Measurements from ENCODE around the gene B4GALNT1. TPM values are rescaled to one million over a fixed set of nuclear protein-coding genes. Genes with fewer than 3 reads are reported as not detected.

Gene B4GALNT1
- total RNA-seq, 1 donor from 2014 or later: 5.6 TPM

DNA sequence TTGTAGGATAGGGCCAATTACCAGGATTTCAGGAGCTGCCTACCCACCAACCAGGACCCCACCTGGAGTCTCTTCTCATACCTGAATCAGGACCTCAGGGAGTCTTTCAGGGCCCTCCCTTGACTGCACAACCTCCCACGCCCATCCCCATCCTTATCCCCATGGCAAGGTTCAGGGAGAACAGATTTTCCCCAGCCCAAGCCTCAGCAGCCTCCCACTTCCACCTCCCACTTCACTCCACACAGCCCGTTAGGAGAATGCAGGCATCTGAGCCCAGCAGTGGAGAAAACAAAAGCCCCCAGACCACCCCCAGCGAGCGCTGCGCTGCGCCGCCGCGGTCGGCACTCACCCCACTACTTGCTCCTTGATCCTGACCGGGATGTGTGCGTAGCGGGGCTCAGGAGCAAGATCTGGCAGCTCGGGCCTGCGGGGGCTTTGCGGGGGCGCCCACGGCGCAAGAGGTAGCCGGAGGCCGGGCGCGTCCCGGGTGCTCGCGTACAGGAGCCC is 1.4 kb downstream of the B4GALNT1 start:
- H3K27ac Mint-ChIP-seq (ENCODE audit: unreplicated experiment): no peak overlapping the region
- DNase-seq (ENCODE audit: extremely low spot score, unreplicated experiment): peak; percentile 81
- H3K36me3 Mint-ChIP-seq (ENCODE audit: unreplicated experiment): peaks cover 2% of the 10 kb centered on the region
- TF ChIP-seq, protein P1, sequence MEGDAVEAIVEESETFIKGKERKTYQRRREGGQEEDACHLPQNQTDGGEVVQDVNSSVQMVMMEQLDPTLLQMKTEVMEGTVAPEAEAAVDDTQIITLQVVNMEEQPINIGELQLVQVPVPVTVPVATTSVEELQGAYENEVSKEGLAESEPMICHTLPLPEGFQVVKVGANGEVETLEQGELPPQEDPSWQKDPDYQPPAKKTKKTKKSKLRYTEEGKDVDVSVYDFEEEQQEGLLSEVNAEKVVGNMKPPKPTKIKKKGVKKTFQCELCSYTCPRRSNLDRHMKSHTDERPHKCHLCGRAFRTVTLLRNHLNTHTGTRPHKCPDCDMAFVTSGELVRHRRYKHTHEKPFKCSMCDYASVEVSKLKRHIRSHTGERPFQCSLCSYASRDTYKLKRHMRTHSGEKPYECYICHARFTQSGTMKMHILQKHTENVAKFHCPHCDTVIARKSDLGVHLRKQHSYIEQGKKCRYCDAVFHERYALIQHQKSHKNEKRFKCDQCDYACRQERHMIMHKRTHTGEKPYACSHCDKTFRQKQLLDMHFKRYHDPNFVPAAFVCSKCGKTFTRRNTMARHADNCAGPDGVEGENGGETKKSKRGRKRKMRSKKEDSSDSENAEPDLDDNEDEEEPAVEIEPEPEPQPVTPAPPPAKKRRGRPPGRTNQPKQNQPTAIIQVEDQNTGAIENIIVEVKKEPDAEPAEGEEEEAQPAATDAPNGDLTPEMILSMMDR (IDR thresholded peaks at IDR 0.05): no peak
- peaks cover 8% of the 10 kb centered on the region for H3K4me1 Mint-ChIP-seq (ENCODE audit: unreplicated experiment)
- H3K4me3 Mint-ChIP-seq (ENCODE audit: unreplicated experiment): peak overlapping the region; percentile 72
- H3K27me3 Mint-ChIP-seq (ENCODE audit: unreplicated experiment): peaks cover 5% of the 10 kb centered on the region
- H3K9me3 Mint-ChIP-seq (ENCODE audit: unreplicated experiment): no peaks in the 10 kb centered on the region

DNA sequence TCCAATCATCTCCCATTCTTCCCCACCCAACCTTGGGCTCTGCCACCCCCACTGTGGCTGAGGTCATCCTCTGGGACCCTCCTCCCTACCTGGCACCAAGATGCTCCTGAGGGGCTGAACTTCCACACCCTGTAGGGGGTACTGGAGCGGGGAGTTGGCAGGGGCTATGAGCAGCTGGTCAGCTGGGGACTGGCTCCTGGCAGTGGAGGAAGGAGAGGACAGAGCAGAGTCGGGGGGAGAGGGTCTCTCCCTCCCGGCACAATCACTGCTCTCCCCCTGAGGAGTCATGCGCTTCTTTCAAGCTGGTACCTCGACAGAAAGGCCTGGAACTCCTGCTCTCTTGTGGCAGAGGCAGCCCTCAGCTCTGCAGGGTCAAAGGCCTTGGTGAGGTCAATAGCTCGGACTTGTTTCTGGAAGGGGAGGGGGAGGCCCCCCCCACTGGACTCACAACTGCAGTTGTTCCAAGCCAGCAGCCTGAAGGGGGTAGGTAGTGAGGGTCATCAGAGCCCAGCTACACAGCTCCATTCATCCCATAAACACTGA is 2.0 kb downstream of the B4GALNT1 start:
- Mint-ChIP-seq H3K27ac (ENCODE audit: unreplicated experiment) (no peak overlapping the region), H3K9me3 (ENCODE audit: unreplicated experiment) (no peaks in the 10 kb centered on the region), H3K4me3 (ENCODE audit: unreplicated experiment) (no peak overlapping the region), H3K27me3 (ENCODE audit: unreplicated experiment) (peaks cover 5% of the 10 kb centered on the region), H3K36me3 (ENCODE audit: unreplicated experiment) (peaks cover 2% of the 10 kb centered on the region), H3K4me1 (ENCODE audit: unreplicated experiment) (peaks cover 8% of the 10 kb centered on the region)
- TF ChIP-seq, protein P1 (IDR thresholded peaks at IDR 0.05): no peak
- DNase-seq (ENCODE audit: extremely low spot score, unreplicated experiment): peak; percentile 73

DNA sequence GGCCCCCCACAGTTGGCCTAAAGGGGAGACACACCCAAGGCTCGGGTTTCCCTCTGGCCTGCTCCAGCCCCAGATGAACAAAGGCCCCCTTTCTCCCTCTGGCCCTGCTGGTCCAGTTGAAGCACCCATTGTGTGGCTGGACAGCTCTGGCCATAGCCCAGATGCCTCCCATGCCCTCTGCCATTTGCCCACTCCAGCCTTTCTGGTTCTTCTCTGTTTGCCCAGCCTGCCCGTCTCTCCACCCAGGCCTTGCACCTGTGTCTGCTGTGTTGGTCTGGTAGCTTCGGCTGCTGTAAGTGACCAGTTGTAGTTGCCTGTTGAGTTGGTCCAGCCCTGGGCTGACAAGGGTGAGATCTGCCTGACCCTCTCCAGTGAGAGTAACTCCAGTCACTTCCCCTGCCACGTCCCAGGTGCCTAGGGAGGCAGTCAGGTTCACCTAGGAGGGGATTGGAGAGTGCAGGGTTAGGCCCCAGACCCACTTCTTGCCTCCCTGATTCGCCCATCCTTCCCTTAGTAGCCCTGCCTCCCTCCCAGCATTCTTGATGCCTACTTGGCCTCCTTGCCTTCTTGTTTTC is 3.0 kb downstream of the B4GALNT1 start:
- TF ChIP-seq, protein P1 (IDR thresholded peaks at IDR 0.05): no peak
- peaks cover 2% of the 10 kb centered on the region for H3K36me3 Mint-ChIP-seq (ENCODE audit: unreplicated experiment)
- H3K4me3 Mint-ChIP-seq (ENCODE audit: unreplicated experiment): no peak overlapping the region
- peaks cover 5% of the 10 kb centered on the region for H3K27me3 Mint-ChIP-seq (ENCODE audit: unreplicated experiment)
- H3K4me1 Mint-ChIP-seq (ENCODE audit: unreplicated experiment): peaks cover 8% of the 10 kb centered on the region
- no peaks in the 10 kb centered on the region for H3K9me3 Mint-ChIP-seq (ENCODE audit: unreplicated experiment)
- H3K27ac Mint-ChIP-seq (ENCODE audit: unreplicated experiment): no peak overlapping the region
- peak; percentile 62 for DNase-seq (ENCODE audit: extremely low spot score, unreplicated experiment)

DNA sequence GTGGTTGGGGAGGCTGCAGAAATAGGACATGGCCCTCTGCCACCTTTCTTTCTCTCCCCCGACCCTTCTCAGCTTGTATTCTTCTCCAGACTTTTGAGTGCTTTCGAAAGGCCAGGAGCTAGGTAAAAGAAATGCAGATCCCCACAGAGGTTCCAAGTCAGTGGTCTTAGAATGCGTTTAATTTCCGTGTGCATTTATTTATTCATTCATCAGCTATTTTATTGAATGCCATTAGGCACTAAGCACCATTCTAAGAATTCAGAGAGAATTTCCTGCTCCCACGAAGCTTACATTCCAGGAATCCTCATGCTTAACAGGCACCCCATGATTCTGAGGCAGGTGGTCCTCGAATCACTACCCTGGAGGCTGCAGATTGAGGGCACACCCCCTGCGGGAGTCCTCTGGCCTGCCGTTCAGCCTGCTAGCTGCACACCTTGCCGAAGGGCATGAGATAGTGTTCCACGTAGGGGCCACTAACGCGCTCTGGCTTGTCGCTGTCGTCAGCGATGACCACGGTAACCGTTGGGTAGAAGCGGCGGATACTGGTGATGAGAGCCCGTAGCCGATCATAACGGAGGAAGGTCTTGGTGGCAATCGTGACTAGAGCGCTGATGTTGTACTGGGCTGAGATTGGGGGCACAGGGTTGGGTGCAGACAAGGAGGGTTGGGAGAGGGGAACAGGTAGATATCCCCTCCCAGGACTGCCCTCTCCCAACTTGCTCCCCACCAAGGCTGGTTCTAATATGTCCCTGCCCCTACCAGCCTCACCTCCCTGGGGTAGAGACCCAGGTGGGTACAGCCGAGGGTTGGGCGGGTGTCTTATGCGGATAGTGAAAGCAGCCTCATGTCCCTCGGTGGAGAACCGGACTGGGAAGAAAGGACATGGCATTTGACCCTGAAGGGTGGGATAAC is 4.5 kb downstream of the B4GALNT1 start:
- peak; percentile 79 for DNase-seq (ENCODE audit: extremely low spot score, unreplicated experiment)
- Mint-ChIP-seq H3K27me3 (ENCODE audit: unreplicated experiment) (peaks cover 16% of the 10 kb centered on the region), H3K9me3 (ENCODE audit: unreplicated experiment) (no peaks in the 10 kb centered on the region), H3K27ac (ENCODE audit: unreplicated experiment) (no peak overlapping the region), H3K36me3 (ENCODE audit: unreplicated experiment) (peaks cover 2% of the 10 kb centered on the region), H3K4me1 (ENCODE audit: unreplicated experiment) (peaks cover 7% of the 10 kb centered on the region), H3K4me3 (ENCODE audit: unreplicated experiment) (no peak overlapping the region)
- TF ChIP-seq, protein P1 (IDR thresholded peaks at IDR 0.05): no peak
